ENCODE results near the gene LRSAM1.

The LRSAM1 gene

DNA sequence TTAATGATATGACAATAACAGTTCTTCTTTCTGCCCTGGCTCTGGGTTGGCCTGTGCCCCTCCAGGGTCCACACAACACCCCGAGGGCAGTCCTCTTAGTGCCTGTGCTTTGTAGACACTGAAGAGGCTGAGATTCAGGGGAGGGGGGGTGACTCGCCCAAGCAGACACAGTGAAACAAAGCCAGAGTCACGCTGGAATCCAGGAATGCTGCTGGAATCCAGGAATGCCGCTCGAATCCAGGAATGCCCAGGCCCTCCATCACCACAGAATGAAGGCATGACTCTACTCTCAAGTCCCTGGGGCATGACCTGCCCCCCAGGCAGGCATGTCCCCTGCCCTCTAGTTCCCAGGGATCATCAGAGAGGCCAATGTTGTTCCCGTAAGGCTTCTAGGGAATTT, 73.1 kb downstream of the LRSAM1 start:
- Histone ChIP-seq H3K9me3 (ENCODE audit: low read length) (peaks cover 36% of the 10 kb centered on the region), H3K4me3 (ENCODE audit: low read length) (no peak overlapping the region), H2AFZ (ENCODE audit: low read depth, low read length) (no peak overlapping the region), H3K36me3 (ENCODE audit: insufficient read depth, low read length) (peaks cover 26% of the 10 kb centered on the region), H3K4me1 (ENCODE audit: insufficient read depth, low read length) (peaks cover 12% of the 10 kb centered on the region), H3K27me3 (ENCODE audit: insufficient read depth, low read length) (no peaks in the 10 kb centered on the region)

DNA sequence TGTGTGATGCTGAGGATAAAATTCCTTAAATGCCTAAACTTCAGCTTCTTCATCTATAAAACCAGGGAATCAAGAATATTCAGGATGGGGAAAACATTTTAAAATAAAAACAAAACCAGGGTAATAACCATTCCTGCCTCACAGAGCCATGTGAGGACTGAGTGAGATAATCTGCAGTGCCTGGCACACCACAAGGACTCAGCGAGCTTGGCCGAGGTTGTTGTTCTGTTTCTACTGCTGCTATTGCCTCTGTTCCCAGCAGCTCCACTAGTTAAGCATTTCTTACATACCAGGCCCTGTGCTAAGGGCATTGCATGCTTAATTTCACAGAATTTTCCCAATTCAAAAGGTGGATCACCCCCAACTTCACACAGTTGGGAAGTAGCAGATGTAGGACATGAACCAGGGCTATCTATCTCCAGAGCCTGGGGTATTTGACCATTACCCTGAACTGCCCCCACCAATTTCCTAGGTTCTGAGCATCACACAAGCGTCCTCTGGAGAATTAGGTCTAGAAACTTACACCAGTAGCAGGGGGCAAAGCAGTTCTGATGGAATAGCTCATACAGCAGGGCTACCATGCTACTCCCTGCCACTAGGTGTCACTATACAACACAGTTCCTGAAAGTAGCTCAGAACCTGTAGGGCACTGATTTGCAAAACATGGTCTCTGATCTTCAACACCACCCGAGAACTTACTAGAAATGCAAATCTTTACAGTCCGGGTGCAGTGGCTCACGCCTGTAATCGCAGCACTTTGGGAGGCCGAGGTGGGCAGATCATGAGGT, 74.3 kb downstream of the LRSAM1 start:
- H3K4me3 ChIP-seq (ENCODE audit: low read length), result no peak overlapping the region
- peaks cover 9% of the 10 kb centered on the region for H3K4me1 ChIP-seq (ENCODE audit: insufficient read depth, low read length)
- H3K9me3 ChIP-seq (ENCODE audit: low read length), result peaks cover 36% of the 10 kb centered on the region
- no peak overlapping the region for H2AFZ ChIP-seq (ENCODE audit: low read depth, low read length)
- H3K27me3 ChIP-seq (ENCODE audit: insufficient read depth, low read length), result no peaks in the 10 kb centered on the region
- H3K36me3 ChIP-seq (ENCODE audit: insufficient read depth, low read length), result peaks cover 26% of the 10 kb centered on the region

DNA sequence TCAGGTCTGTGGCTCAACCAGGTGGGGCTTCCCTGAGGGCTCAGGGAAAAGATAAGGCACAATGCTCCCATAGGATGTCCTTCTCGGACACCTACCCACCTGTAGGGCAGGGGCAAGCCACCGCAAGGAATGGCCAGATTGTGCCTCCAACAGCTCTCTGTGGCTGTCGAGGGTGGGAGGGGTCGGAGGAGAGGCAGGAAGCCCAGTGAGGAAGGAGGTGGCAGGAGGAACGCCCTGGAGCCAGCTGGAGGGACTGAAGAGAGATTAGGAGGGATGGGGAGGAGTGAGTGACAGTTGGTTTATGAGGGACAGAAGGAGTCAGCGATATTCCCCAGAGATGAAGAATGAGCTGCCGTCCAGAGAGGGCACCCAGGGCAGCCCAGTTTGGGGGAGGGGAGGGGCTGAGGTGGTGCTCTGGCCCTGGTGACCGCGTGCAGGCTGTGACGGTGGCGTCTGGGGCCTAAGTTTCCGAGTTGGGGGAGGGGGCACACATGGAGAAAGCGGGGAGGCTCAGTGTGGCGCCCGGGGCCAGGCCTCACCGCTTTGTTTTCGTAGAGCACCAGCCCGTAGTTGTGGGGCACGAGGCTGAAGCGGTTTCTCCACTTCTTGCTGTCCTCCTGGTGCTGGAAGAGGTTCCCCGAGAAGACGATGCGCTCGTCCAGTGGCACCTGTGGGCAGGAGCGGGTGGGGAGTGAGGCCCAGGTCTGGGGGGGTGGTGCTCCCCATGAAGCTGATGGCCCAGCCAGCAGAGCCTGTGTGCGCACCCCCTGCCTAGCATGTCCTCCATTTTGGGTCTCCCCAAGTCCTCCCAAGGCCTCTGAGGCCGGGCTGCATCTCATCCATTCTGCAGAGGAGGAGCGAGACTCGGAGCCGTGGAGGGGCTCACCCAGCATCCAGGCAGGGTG, 75.6 kb downstream of the LRSAM1 start:
- H3K36me3 ChIP-seq (ENCODE audit: insufficient read depth, low read length), result peaks cover 26% of the 10 kb centered on the region
- no peaks in the 10 kb centered on the region for H3K27me3 ChIP-seq (ENCODE audit: insufficient read depth, low read length)
- H3K9me3 ChIP-seq (ENCODE audit: low read length), result peaks cover 36% of the 10 kb centered on the region
- peaks cover 9% of the 10 kb centered on the region for H3K4me1 ChIP-seq (ENCODE audit: insufficient read depth, low read length)
- no peak overlapping the region for H2AFZ ChIP-seq (ENCODE audit: low read depth, low read length)
- no peak overlapping the region for H3K4me3 ChIP-seq (ENCODE audit: low read length)

DNA sequence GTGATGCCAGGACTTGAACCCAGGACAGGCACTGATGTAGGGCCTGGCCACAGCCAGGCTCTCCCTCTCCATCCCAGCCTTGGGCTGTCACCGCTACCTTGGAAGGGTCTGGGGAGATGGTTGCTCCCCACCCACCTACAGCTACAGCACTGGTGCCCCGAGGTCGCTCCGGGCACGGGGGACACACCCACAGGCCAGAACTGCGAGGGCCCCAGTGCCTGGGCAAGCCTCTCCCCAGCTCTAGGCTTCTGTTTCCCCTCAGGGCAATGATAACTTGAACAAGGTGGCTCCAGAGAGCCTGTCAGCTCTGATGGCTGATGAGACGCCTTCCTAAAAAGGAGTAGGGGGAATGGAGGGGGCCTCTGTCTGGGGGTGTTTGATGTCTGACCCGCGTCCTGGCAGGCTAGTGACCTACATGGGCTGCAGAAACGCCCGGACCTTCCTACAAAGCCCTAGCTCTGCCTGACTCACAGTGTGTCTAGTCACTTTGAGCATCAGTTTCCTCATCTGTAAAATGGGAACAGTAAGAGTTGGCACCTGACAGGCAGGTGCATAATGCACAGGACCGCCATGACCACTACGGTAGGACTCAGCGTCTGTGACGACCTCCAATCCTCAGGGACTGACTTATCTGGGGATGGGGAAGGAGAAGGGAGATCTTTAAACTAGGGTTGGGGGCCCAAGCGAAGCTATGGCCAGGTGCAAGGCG, 76.4 kb downstream of the LRSAM1 start:
- Histone ChIP-seq H3K9me3 (ENCODE audit: low read length) (peaks cover 33% of the 10 kb centered on the region), H2AFZ (ENCODE audit: low read depth, low read length) (no peak overlapping the region), H3K4me3 (ENCODE audit: low read length) (no peak overlapping the region), H3K27me3 (ENCODE audit: insufficient read depth, low read length) (no peaks in the 10 kb centered on the region), H3K4me1 (ENCODE audit: insufficient read depth, low read length) (peaks cover 9% of the 10 kb centered on the region), H3K36me3 (ENCODE audit: insufficient read depth, low read length) (peaks cover 23% of the 10 kb centered on the region)

DNA sequence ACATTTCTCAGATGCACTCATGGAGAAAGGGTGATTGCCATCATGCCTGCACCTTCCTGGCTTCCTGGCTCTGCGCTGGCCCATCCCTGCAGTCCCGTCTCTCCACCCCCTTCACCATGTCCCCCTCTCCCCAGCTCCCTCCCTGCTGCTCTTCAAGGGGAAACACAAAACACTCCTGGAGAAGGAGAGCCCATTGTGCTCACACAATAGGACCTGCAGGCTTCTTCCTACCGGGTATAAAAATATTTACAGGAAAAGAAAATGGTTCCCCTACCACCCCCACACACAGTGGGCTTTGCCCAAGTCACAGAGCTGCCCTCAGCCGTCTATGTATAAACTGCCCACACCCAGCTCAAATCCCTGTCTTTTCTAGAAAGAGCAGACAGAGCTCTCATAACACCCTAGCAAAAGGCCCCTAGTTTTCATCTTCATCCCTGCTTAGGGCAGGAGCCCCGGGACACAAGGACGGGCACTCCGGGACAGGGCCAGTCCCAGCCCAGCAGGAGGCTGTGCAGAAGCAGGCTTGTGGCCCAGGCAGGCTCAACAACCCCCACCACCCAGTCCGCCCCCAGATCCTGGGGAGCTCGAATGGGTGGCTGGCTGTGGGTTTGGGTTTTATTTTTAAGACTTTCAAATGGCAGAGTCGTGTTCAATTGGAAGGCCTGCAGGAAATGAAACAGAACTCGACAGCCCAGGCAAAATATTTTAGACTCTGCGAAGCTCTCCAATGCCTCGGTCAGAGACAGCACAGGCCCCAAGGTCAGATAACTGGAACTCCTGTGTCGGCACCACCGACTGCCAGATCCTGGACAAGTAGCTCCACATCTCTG, 77.3 kb downstream of the LRSAM1 start:
- Histone ChIP-seq H3K36me3 (ENCODE audit: insufficient read depth, low read length) (peaks cover 18% of the 10 kb centered on the region), H3K4me3 (ENCODE audit: low read length) (no peak overlapping the region), H3K4me1 (ENCODE audit: insufficient read depth, low read length) (peaks cover 9% of the 10 kb centered on the region), H3K9me3 (ENCODE audit: low read length) (peaks cover 26% of the 10 kb centered on the region), H2AFZ (ENCODE audit: low read depth, low read length) (no peak overlapping the region), H3K27me3 (ENCODE audit: insufficient read depth, low read length) (no peaks in the 10 kb centered on the region)

DNA sequence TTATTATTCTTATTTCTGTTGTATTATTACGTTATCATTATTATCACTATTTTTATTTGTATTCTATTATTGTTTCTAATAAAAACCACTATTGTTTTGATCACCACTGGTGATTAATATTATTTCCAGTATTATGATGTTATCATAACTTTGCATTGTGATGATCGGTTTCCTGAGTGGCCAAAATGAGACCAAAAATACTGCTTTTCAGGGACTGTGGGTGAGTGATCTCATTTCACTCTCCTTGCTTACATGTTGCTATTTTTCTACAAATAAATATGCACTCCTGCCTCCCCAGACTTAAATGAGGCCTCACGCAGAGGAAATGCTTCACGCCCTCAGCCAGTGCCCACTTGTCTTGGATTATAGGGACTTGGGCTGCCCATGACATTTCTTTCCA, 78.4 kb downstream of the LRSAM1 start:
- Histone ChIP-seq H3K27me3 (ENCODE audit: insufficient read depth, low read length) (no peaks in the 10 kb centered on the region), H2AFZ (ENCODE audit: low read depth, low read length) (no peak overlapping the region), H3K36me3 (ENCODE audit: insufficient read depth, low read length) (peaks cover 9% of the 10 kb centered on the region), H3K4me3 (ENCODE audit: low read length) (no peak overlapping the region), H3K9me3 (ENCODE audit: low read length) (peaks cover 16% of the 10 kb centered on the region), H3K4me1 (ENCODE audit: insufficient read depth, low read length) (peaks cover 9% of the 10 kb centered on the region)

DNA sequence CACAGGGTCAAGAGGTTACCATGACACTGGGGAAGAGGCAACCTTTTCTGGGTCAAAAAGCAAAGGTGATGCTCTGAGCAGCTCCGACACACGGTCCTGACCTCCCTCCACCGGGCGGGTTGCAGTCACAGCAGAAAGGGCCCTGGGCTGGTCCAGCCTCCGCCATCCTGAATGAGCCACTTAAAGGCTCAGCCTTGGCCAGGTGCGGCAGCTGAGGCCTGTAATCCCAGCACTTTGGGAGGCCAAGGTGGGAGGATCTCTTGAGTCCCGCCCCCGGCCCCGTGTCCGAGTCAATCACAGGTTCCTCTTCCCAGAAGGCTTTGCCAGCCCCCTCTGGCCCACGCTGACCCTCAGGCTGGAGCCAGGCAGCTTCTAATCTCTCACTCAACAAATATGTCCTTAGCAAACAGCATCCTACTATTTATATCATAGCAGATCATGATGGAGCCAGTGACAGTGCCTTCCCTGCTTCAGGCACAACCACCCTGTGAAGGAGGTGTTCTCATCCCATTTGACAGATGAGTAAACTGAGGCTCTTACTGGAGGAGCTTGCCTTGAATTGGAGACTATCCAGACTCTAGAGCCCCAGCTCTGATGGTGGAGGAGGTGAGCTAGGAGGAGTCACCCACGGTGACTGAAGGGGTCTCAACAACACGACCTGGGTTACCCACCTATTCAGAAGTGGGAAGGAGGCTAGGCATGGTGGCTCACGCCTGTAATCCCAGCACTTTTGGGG, 79.1 kb downstream of the LRSAM1 start:
- Histone ChIP-seq H3K27me3 (ENCODE audit: insufficient read depth, low read length) (no peaks in the 10 kb centered on the region), H3K4me1 (ENCODE audit: insufficient read depth, low read length) (peaks cover 11% of the 10 kb centered on the region), H3K4me3 (ENCODE audit: low read length) (no peak overlapping the region), H3K36me3 (ENCODE audit: insufficient read depth, low read length) (peaks cover 4% of the 10 kb centered on the region), H3K9me3 (ENCODE audit: low read length) (peaks cover 9% of the 10 kb centered on the region), H2AFZ (ENCODE audit: low read depth, low read length) (no peak overlapping the region)

DNA sequence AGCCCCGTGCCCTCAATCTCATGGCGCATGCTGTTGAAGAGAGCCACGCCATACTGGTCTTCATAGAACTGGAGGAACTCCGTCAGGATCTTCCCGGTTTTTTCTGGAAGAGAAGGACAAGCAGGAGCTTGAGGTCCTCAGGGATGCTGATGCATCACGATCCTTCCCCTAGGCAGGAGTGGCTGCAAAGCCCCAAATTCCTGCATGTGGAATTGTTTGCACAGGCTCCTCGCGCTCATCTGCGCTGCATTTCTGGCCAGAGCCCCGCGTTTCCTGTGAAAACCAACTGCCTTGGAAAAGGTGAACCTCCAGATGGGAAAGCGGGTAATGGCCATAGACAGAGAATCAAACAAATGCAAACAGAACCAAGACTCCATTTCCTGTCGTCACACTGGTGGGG, 80.4 kb downstream of the LRSAM1 start:
- Histone ChIP-seq H2AFZ (ENCODE audit: low read depth, low read length) (no peak overlapping the region), H3K4me3 (ENCODE audit: low read length) (no peak overlapping the region), H3K4me1 (ENCODE audit: insufficient read depth, low read length) (peaks cover 11% of the 10 kb centered on the region), H3K36me3 (ENCODE audit: insufficient read depth, low read length) (no peaks in the 10 kb centered on the region), H3K9me3 (ENCODE audit: low read length) (no peaks in the 10 kb centered on the region), H3K27me3 (ENCODE audit: insufficient read depth, low read length) (no peaks in the 10 kb centered on the region)

DNA sequence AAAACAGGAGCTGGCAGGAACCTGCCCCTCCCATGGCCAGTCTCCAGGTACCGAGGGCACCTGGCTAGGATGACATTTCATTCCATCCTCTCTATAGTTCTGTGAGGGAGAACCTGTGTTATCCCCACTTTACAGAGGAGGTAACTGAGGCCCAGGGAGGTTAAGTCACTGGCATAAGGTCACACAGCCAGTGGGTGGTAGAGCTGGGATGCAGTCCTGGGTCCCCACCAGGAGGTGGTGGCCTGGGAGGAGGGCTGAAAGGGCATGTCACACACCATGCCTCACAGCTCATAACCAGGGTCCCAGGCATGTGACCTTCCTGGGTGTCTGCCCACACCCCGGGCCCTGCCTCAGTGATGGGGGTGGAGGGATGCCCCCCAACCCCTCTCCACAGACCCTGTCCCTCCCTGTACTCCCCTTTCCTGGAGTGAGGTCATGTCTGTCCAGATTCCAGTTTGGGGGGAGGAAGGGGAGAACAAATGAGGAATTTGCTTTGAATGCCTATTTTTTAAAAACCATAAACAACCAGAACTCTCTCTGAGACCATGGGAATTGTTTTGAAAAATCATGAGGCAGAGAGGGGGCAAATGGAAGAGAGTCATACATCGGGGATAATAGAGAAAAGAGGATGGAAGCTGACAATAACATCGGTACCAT, 83.1 kb downstream of the LRSAM1 start:
- Histone ChIP-seq H2AFZ (ENCODE audit: low read depth, low read length) (no peak overlapping the region), H3K4me3 (ENCODE audit: low read length) (no peak overlapping the region), H3K36me3 (ENCODE audit: insufficient read depth, low read length) (no peaks in the 10 kb centered on the region), H3K4me1 (ENCODE audit: insufficient read depth, low read length) (peaks cover 2% of the 10 kb centered on the region), H3K27me3 (ENCODE audit: insufficient read depth, low read length) (no peaks in the 10 kb centered on the region), H3K9me3 (ENCODE audit: low read length) (no peaks in the 10 kb centered on the region)

DNA sequence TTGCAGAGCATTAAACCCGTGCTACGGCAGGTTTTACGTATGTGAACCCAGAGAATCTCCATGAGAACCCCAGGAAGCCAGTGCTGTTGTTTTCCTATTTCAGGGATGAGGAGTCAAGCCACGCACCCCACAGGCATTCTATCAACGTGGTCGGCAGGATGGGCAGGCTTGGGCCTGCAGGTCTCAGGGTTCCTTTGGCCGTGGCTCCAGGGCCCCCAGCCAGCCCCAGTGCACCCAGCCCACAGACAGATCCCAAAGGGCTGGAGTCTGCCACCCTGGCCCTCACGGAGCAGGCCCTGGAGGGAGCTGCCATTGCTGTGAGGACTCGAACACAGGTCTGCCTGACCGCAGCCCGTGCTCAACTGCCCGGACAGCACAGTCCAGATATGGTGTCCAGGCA, 83.6 kb downstream of the LRSAM1 start:
- Histone ChIP-seq H3K27me3 (ENCODE audit: insufficient read depth, low read length) (no peaks in the 10 kb centered on the region), H3K4me1 (ENCODE audit: insufficient read depth, low read length) (peaks cover 2% of the 10 kb centered on the region), H3K9me3 (ENCODE audit: low read length) (no peaks in the 10 kb centered on the region), H2AFZ (ENCODE audit: low read depth, low read length) (no peak overlapping the region), H3K4me3 (ENCODE audit: low read length) (no peak overlapping the region), H3K36me3 (ENCODE audit: insufficient read depth, low read length) (no peaks in the 10 kb centered on the region)

DNA sequence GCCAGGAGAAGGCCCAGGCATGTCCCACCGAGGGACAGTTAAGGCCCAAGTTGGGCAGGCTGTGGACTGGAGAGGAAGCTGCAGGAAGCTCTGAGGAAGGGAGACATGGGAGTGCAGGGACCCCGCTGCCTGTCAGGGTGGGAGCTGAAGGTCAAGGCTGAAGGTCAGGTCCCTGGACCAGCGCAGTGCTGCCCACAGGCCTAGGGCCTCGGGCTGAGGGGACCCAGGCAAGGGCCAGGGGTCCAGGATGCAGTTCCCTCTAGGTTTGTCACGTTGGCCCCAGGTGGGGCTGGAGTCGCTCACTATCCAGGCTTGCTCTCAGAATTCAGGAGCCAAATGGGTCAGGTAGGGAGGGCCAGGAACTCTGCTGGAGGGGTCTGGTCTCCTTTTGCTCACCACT, 84.1 kb downstream of the LRSAM1 start:
- Histone ChIP-seq H3K9me3 (ENCODE audit: low read length) (no peaks in the 10 kb centered on the region), H3K36me3 (ENCODE audit: insufficient read depth, low read length) (no peaks in the 10 kb centered on the region), H3K4me3 (ENCODE audit: low read length) (no peak overlapping the region), H3K27me3 (ENCODE audit: insufficient read depth, low read length) (no peaks in the 10 kb centered on the region), H2AFZ (ENCODE audit: low read depth, low read length) (no peak overlapping the region), H3K4me1 (ENCODE audit: insufficient read depth, low read length) (peaks cover 2% of the 10 kb centered on the region)
